HepG2 (cell line): ENCODE results near the gene HS3ST2. TPM values are rescaled to one million over a fixed set of nuclear protein-coding genes. Genes with fewer than 3 reads are reported as not detected.

Source experiments
- ATAC-seq: fragments of 200-7000 bp; cut with Tn5 transposase; 3 replicates; pipeline ENCODE4 v1.9.1; 2020; ENCODE audit warnings: mild to moderate bottlenecking, moderate library complexity
- BruUV-seq: library from RNA; stranded (reverse); fragments of 400-500 nt; replicated peaks from 2 replicates; lab custom pipeline; 2021; lab: Mats Ljungman, UMichigan
- CTCF ChIA-PET: fragments of 300-600 bp; formaldehyde crosslinking; extraction: SDS; loops from one replicate; lab custom pipeline; 2021; ENCODE audit warnings: low total read pairs, inconsistent platforms, low intra/inter-chr PET ratio; lab: Yijun Ruan, JAX
- POLR2A ChIA-PET: fragments of 350-600 bp; sonication (Branson Sonifier 250); formaldehyde crosslinking; loops from one replicate; lab custom pipeline; 2020; ENCODE audit warnings: antibody characterized with exemption, inconsistent platforms; lab: Yijun Ruan, JAX
- DNase-seq: peaks from one replicate; pipeline ENCODE4 v3.0.0-alpha.2; 2015; ENCODE audit warnings: low spot score
- FAIRE-seq: peaks from 3 replicates; lab custom pipeline; 2011; peaks lifted over from hg19 to GRCh38; lab: Jason Lieb, UNC
- H2AFZ ChIP-seq: one replicate; pipeline ENCODE4 v1.6.1; 2011; ENCODE audit warnings: low read length, inconsistent platforms
- H3K27ac ChIP-seq: fragments of 300-600 bp; 3 replicates; pipeline ENCODE4 v1.8.0; 2011; ENCODE audit warnings: mixed run types, mild to moderate bottlenecking, mixed read lengths, low read length, inconsistent platforms; ENCODE audit not compliant: insufficient read depth; ENCODE audit errors: extremely low read length
- H3K27me3 ChIP-seq, 2 experiments: fragments of 200-600 bp in 1 of 2; 2 replicates in 1 of 2; 3 replicates in 1 of 2; pipeline versions ENCODE4 v1.6.0 to v1.8.0; 2011; ENCODE audit warnings: low read length in 2 of 2, mild to moderate bottlenecking in 2 of 2, moderate library complexity in 2 of 2, inconsistent platforms in 1 of 2; ENCODE audit not compliant: insufficient read depth in 2 of 2, control insufficient read depth in 1 of 2
- H3K36me3 ChIP-seq, 2 experiments: fragments of 200-600 bp in 1 of 2; replicated peaks in 1 of 2; 2 replicates in 1 of 2; 3 replicates in 1 of 2; pipeline versions ENCODE4 v1.5.1 to v1.8.0; 2011; ENCODE audit warnings: low read length in 2 of 2, inconsistent platforms in 1 of 2; ENCODE audit not compliant: insufficient read depth in 2 of 2, control insufficient read depth in 1 of 2
- H3K4me1 ChIP-seq: 2 replicates; pipeline ENCODE4 v1.5.1; 2012; ENCODE audit warnings: low read length, inconsistent platforms; ENCODE audit not compliant: insufficient read depth
- H3K4me2 ChIP-seq: 2 replicates; pipeline ENCODE4 v1.6.0; 2011; ENCODE audit warnings: low read depth, low read length, inconsistent platforms
- H3K4me3 ChIP-seq, 3 experiments: fragments of 200-600 bp in 1 of 3; sonication (generic), shearing (Covaris generic) in 1 of 3; replicated peaks in 1 of 3; 2 replicates each; pipeline ENCODE4 v1.5.1; 2011 to 2016; ENCODE audit warnings: low read length in 3 of 3, inconsistent platforms in 2 of 3, low read depth in 2 of 3, mild to moderate bottlenecking in 2 of 3, control low read depth in 1 of 3, mixed read lengths in 1 of 3; ENCODE audit not compliant: insufficient read depth in 1 of 3
- H3K79me2 ChIP-seq: one replicate; pipeline ENCODE4 v1.6.1; 2011; ENCODE audit warnings: low read length, inconsistent platforms; ENCODE audit not compliant: insufficient read depth
- H3K9ac ChIP-seq: 2 replicates; pipeline ENCODE4 v1.6.0; 2011; ENCODE audit warnings: mild to moderate bottlenecking, low read depth, low read length, inconsistent platforms; ENCODE audit not compliant: insufficient read depth
- H3K9me3 ChIP-seq: 2 replicates; pipeline ENCODE4 v1.5.1; 2012; ENCODE audit warnings: mild to moderate bottlenecking, low read length
- H4K20me1 ChIP-seq: 2 replicates; pipeline ENCODE4 v1.6.0; 2011; ENCODE audit warnings: inconsistent platforms, mild to moderate bottlenecking, low read length, moderate library complexity; ENCODE audit not compliant: insufficient read depth
- CEBPB ChIP-seq: IDR thresholded peaks from 2 replicates; pipeline ENCODE4 v1.6.1; 2011; ENCODE audit warnings: low read depth, low read length, improper control_type of control experiment, borderline replicate concordance
- CHCHD3 ChIP-seq: sonication (generic); formaldehyde crosslinking; IDR thresholded peaks from 2 replicates; pipeline ENCODE4 v1.8.0; 2022; ENCODE audit warnings: mild to moderate bottlenecking, missing genetic modification reagents, moderate library complexity
- FOXM1 ChIP-seq: sonication (generic); formaldehyde crosslinking; IDR thresholded peaks from 2 replicates; pipeline ENCODE4 v1.5.0; 2020; ENCODE audit warnings: missing genetic modification reagents
- IKZF5 ChIP-seq: IDR thresholded peaks from 2 replicates; pipeline ENCODE4 v1.6.1; 2018; ENCODE audit warnings: missing genetic modification reagents, mild to moderate bottlenecking, missing compliant biosample characterization
- MBNL3 ChIP-seq: fragments of 250-450 bp; sonication (Bioruptor Pico); conservative IDR thresholded peaks from 2 replicates; pipeline ENCODE4 v1.8.0; 2022; ENCODE audit warnings: mild to moderate bottlenecking, inconsistent platforms
- PTBP1 ChIP-seq: fragments of 200-400 bp; formaldehyde crosslinking; IDR thresholded peaks from 2 replicates; pipeline ENCODE4 v1.6.1; 2018; ENCODE audit warnings: low read length, low read depth; ENCODE audit not compliant: poor library complexity, severe bottlenecking
- REXO4 ChIP-seq: sonication (generic); formaldehyde crosslinking; IDR thresholded peaks from 2 replicates; pipeline ENCODE4 v1.8.0; 2022; ENCODE audit warnings: missing genetic modification reagents, mild to moderate bottlenecking, borderline replicate concordance
- THAP8 ChIP-seq: sonication (generic); formaldehyde crosslinking; IDR thresholded peaks from 2 replicates; pipeline ENCODE4 v1.5.1; 2020; ENCODE audit warnings: missing genetic modification reagents, mild to moderate bottlenecking, borderline replicate concordance
- XRCC5 ChIP-seq: fragments of 200-400 bp; formaldehyde crosslinking; optimal IDR thresholded peaks from 2 replicates; pipeline ENCODE3; 2017; ENCODE audit warnings: mild to moderate bottlenecking, low read length
- ZBTB42 ChIP-seq: sonication (generic); formaldehyde crosslinking; IDR thresholded peaks from 2 replicates; pipeline ENCODE4 v1.5.0; 2020; ENCODE audit warnings: mild to moderate bottlenecking, missing genetic modification reagents
- ZNF256 ChIP-seq: sonication (generic); formaldehyde crosslinking; conservative IDR thresholded peaks from 2 replicates; pipeline ENCODE4 v1.4.0; 2020; ENCODE audit warnings: missing genetic modification reagents
- ZNF263 ChIP-seq: sonication (generic); formaldehyde crosslinking; IDR thresholded peaks from 2 replicates; pipeline ENCODE4 v1.4.0; 2020; ENCODE audit warnings: missing genetic modification reagents
- ZNF367 ChIP-seq: sonication (generic); formaldehyde crosslinking; IDR thresholded peaks from 2 replicates; pipeline ENCODE4 v1.4.0; 2020; ENCODE audit warnings: missing genetic modification reagents, borderline replicate concordance
- ZNF563 ChIP-seq: sonication (generic); formaldehyde crosslinking; IDR thresholded peaks from 2 replicates; pipeline ENCODE4 v1.8.0; 2022; ENCODE audit warnings: mild to moderate bottlenecking, moderate library complexity, missing genetic modification reagents
- ZNF691 ChIP-seq: sonication (generic); formaldehyde crosslinking; IDR thresholded peaks from 2 replicates; pipeline ENCODE4 v1.4.0; 2020; ENCODE audit warnings: missing genetic modification reagents, low read depth, mild to moderate bottlenecking, borderline replicate concordance
- ZNF772 ChIP-seq: sonication (generic); formaldehyde crosslinking; IDR thresholded peaks from 2 replicates; pipeline ENCODE4 v1.5.0; 2020; ENCODE audit warnings: mild to moderate bottlenecking, missing genetic modification reagents
- ZSCAN25 ChIP-seq: sonication (generic); formaldehyde crosslinking; IDR thresholded peaks from 2 replicates; pipeline ENCODE4 v1.8.0; 2022; ENCODE audit warnings: mild to moderate bottlenecking, missing genetic modification reagents
- WGBS: methylation state at CpG from one replicate; pipeline ENCODE4 v1.1.6; 2017; ENCODE audit warnings: low lambda C conversion rate; 5-methylcytosine and 5-hydroxymethylcytosine counted together
- in situ Hi-C: cut with HindIII; loops from 2 replicates; pipeline ENCODE4 v1.10.0; 2017; ENCODE audit warnings: low pct_unique_long_range_greater_than_20kb; ENCODE audit not compliant: extremely low pct_ligation_motif_present
- intact Hi-C: fragments of 100-400 bp; cut with micrococcal nuclease; formaldehyde crosslinking; loops from one replicate; pipeline ENCODE4 v1.10.0; 2022; ENCODE audit not compliant: unreplicated experiment
- polyA plus RNA-seq, 8 experiments: library from polyadenylated mRNA; depleted of rRNA in 3 of 8; stranded (reverse) in 7 of 8; unstranded in 1 of 8; fragments of >200 nt; fragmentation: Illumina TruSeq in 4 of 8; extraction: Trizol in 4 of 8; gene quantifications; 2 replicates each; pipeline versions ENCODE4 v1.2.1 to v1.2.3, GENCODE V29; 2011 to 2016; ENCODE audit warnings: low read depth in 4 of 8, missing spikeins in 1 of 8, mixed read lengths in 1 of 8; ENCODE audit not compliant: insufficient read depth in 1 of 8
- total RNA-seq, 5 experiments: library from RNA; depleted of rRNA; stranded (reverse); fragments of >200 nt; fragmentation: Illumina TruSeq; extraction: Trizol; gene quantifications; 2 replicates each; pipeline ENCODE4 v1.2.3, GENCODE V29; 2016; ENCODE audit warnings: low read depth in 1 of 5

The HS3ST2 gene
- total and polyA plus RNA-seq, 2 of the 13 experiments (the other 11 are each of a cell fraction or from before 2014, with no cell fraction given), result not detected

- no peak for TF ChIP-seq CHCHD3
- TF ChIP-seq FOXM1 (CRISPR knock-in tag), result no peak
- no peak for TF ChIP-seq CEBPB
- TF ChIP-seq PTBP1, result no peak
- no peak for TF ChIP-seq ZNF691 (CRISPR knock-in tag)
- no peak for TF ChIP-seq XRCC5
These were observed 87.6 kb downstream of the HS3ST2 start (continued) for GRCh38 chr16:22901563-22901962.

GRCh38 chr16:22903716-22904115 is 89.8 kb downstream of the HS3ST2 start:
- H3K9me3 ChIP-seq, result no peaks in the 10 kb centered on the region
- H3K9ac ChIP-seq, result no peak overlapping the region
- no peaks in the 10 kb centered on the region for H3K79me2 ChIP-seq
- no peaks in the 10 kb centered on the region for H3K4me1 ChIP-seq
- in situ Hi-C loops (loop anchor here (5.0 to 10.0 kb wide), 2 partner anchors 159 to 531 kb away; no protein-coding TSS in a partner anchor), intact Hi-C loops (no loop called here)
- FAIRE-seq (no peak), ATAC-seq (no peak)
- H3K36me3 ChIP-seq, result no peaks in the 10 kb centered on the region
- no peak overlapping the region for H3K4me3 ChIP-seq
- peaks cover 2 to 26% of the 10 kb centered on the region in 2 experiments; a peak in 2 of 5 replicates for H3K27me3 ChIP-seq
- 8% methylated on average over 2 of the region's 2 CpGs for WGBS
- H3K4me2 ChIP-seq, result no peak overlapping the region
- TF ChIP-seq ZNF367 (CRISPR knock-in tag) (no peak), ZNF772 (CRISPR knock-in tag) (no peak), ZNF263 (CRISPR knock-in tag) (no peak), MBNL3 (CRISPR knock-in tag) (no peak), THAP8 (CRISPR knock-in tag) (no peak), REXO4 (CRISPR knock-in tag) (no peak), ZBTB42 (CRISPR knock-in tag) (no peak), ZNF256 (CRISPR knock-in tag) (no peak), IKZF5 (CRISPR knock-in tag) (no peak), ZSCAN25 (CRISPR knock-in tag) (no peak), ZNF563 (CRISPR knock-in tag) (no peak)
- TF ChIP-seq, all 625 proteins: peak for 0
- H2AFZ ChIP-seq, result no peak overlapping the region
- POLR2A ChIA-PET, result no interaction called here
- no peak for DNase-seq
- H4K20me1 ChIP-seq, result no peaks in the 10 kb centered on the region
- H3K27ac ChIP-seq, result no peak overlapping the region
- BruUV-seq, result no TSS peak
- CTCF ChIA-PET, result no interaction called here
